Endothelial cell (in vitro differentiated cells): ENCODE data around the gene EDNRB. TPM values are rescaled to one million over a fixed set of nuclear protein-coding genes. Genes with fewer than 3 reads are reported as not detected.

Source experiments
- DNase-seq: peaks from one replicate; pipeline ENCODE4 v3.0.0; 2021; ENCODE audit warnings: low spot score
- H3K27ac Mint-ChIP-seq: one replicate; pipeline ENCODE4 v1.8.0; 2021; ENCODE audit warnings: mixed read lengths, inconsistent platforms; ENCODE audit not compliant: unreplicated experiment
- H3K27me3 Mint-ChIP-seq: one replicate; pipeline ENCODE4 v1.8.0; 2021; ENCODE audit warnings: mild to moderate bottlenecking, moderate library complexity, mixed read lengths, inconsistent platforms; ENCODE audit not compliant: unreplicated experiment
- H3K36me3 Mint-ChIP-seq: one replicate; pipeline ENCODE4 v1.8.0; 2021; ENCODE audit warnings: mild to moderate bottlenecking, low read depth, mixed read lengths, inconsistent platforms; ENCODE audit not compliant: unreplicated experiment
- H3K4me1 Mint-ChIP-seq: one replicate; pipeline ENCODE4 v1.8.0; 2021; ENCODE audit warnings: mild to moderate bottlenecking, mixed read lengths, inconsistent platforms; ENCODE audit not compliant: unreplicated experiment
- H3K4me3 Mint-ChIP-seq: one replicate; pipeline ENCODE4 v1.8.0; 2021; ENCODE audit warnings: mild to moderate bottlenecking, mixed read lengths, inconsistent platforms; ENCODE audit not compliant: unreplicated experiment
- H3K9me3 Mint-ChIP-seq: one replicate; pipeline ENCODE4 v1.8.0; 2021; ENCODE audit warnings: mixed read lengths, inconsistent platforms; ENCODE audit not compliant: unreplicated experiment
- CTCF ChIP-seq: fragments of 200-600 bp; sonication (generic); IDR thresholded peaks from one replicate; pipeline ENCODE4 v1.5.0; 2021; ENCODE audit warnings: antibody characterized with exemption; ENCODE audit not compliant: unreplicated experiment
- total RNA-seq: library from RNA; stranded (reverse); fragmentation: NEBNext Ultra II Directional; extraction: Animal tissue kit (Norgen Biotek cat#: 25700); gene quantifications from one replicate; pipeline ENCODE4 v1.2.1, GENCODE V29; 2021; ENCODE audit not compliant: unreplicated experiment

Gene EDNRB
- total RNA-seq, 1 donor from 2014 or later, result 1.4 TPM

GRCh38 chr13:77868717-77869116 is 49.9 kb downstream of the EDNRB start:
- Mint-ChIP-seq H3K4me1 (no peaks in the 10 kb centered on the region), H3K27me3 (no peaks in the 10 kb centered on the region), H3K9me3 (no peaks in the 10 kb centered on the region), H3K27ac (no peak overlapping the region), H3K36me3 (no peaks in the 10 kb centered on the region), H3K4me3 (no peak overlapping the region)
- TF ChIP-seq CTCF, result no peak
- DNase-seq, result no peak

GRCh38 chr13:77866971-77867370 is 51.7 kb downstream of the EDNRB start:
- no peaks in the 10 kb centered on the region for H3K4me1 Mint-ChIP-seq
- no peaks in the 10 kb centered on the region for H3K9me3 Mint-ChIP-seq
- H3K27ac Mint-ChIP-seq, result no peak overlapping the region
- no peak for DNase-seq
- H3K27me3 Mint-ChIP-seq, result no peaks in the 10 kb centered on the region
- no peak overlapping the region for H3K4me3 Mint-ChIP-seq
- TF ChIP-seq CTCF, result no peak
- no peaks in the 10 kb centered on the region for H3K36me3 Mint-ChIP-seq

- no peak for DNase-seq
- Mint-ChIP-seq H3K27me3 (no peaks in the 10 kb centered on the region), H3K4me3 (no peak overlapping the region), H3K27ac (no peak overlapping the region), H3K4me1 (peaks cover 6% of the 10 kb centered on the region), H3K36me3 (no peaks in the 10 kb centered on the region), H3K9me3 (no peaks in the 10 kb centered on the region)
- TF ChIP-seq CTCF, result no peak
Observed at GRCh38 chr13:77865622-77866021, 53.0 kb downstream of the EDNRB start.

- H3K27me3 Mint-ChIP-seq, result no peaks in the 10 kb centered on the region
- H3K9me3 Mint-ChIP-seq, result no peaks in the 10 kb centered on the region
- H3K27ac Mint-ChIP-seq, result no peak overlapping the region
- peaks cover 6% of the 10 kb centered on the region for H3K4me1 Mint-ChIP-seq
- no peak overlapping the region for H3K4me3 Mint-ChIP-seq
- no peak for TF ChIP-seq CTCF
- no peak for DNase-seq
- no peaks in the 10 kb centered on the region for H3K36me3 Mint-ChIP-seq
Observed at GRCh38 chr13:77863144-77863543, 55.5 kb downstream of the EDNRB start.

- H3K9me3 Mint-ChIP-seq, result no peaks in the 10 kb centered on the region
- peak overlapping the region; percentile 1 for H3K27ac Mint-ChIP-seq
- H3K27me3 Mint-ChIP-seq, result no peaks in the 10 kb centered on the region
- no peaks in the 10 kb centered on the region for H3K36me3 Mint-ChIP-seq
- no peak overlapping the region for H3K4me3 Mint-ChIP-seq
- no peak for DNase-seq
- no peak for TF ChIP-seq CTCF
- peaks cover 6% of the 10 kb centered on the region for H3K4me1 Mint-ChIP-seq
Observed at GRCh38 chr13:77861741-77862140, 56.9 kb downstream of the EDNRB start.
